ENCODE data around the gene ADAMTS17. TPM values are rescaled to one million over a fixed set of nuclear protein-coding genes. Genes with fewer than 3 reads are reported as not detected.
A peak's percentile ranks its signal among the peaks of the same experiment; 100 is the strongest.

The ADAMTS17 gene
- total and polyA plus RNA-seq, 8 donors, result 0.31 to 14.3 (median 6.3) TPM

DNA sequence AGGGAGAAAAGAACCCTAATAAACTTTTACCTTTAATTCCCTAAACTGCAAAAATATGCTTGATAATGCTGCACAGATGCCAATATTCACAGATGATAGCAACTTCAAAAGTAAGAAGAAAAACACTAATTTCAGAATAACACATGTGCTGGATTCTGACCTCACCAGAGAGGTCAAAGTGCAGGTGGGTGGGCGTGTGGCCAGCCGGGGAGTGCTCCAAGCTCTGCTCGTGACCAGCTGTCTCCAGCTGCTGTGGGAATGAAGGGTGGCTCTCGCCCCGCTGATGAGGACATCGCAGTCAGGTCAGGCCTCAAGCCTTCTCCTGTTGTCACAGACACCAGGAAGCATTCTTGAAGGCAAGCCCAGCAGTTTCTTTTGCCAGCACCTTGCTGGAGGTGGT is 57.1 kb downstream of the ADAMTS17 start:
- 44 to 55% (median 49%) methylated on average over 6 of the region's 6 CpGs for WGBS, 5 donors
- TF ChIP-seq POLR2AphosphoS5 (IDR thresholded peaks at IDR 0.05) (peak; percentile 27 to 55 (median 37)), EP300 (IDR thresholded peaks at IDR 0.05) (no peak)
- Histone ChIP-seq H3K4me1 (no peaks in the 10 kb centered on the region), H3K27ac (no peak overlapping the region), H3K4me3 (no peak overlapping the region), H3K9me3 (peaks cover 0 to 5% (median 0%) of the 10 kb centered on the region in 4 donors), H3K27me3 (no peaks in the 10 kb centered on the region), H3K36me3 (no peaks in the 10 kb centered on the region)
- DNase-seq, result peak; percentile 36 to 65
- intact Hi-C loops (cut with DNase I; ENCODE audit: low total_unique reads), result no loop called here

DNA sequence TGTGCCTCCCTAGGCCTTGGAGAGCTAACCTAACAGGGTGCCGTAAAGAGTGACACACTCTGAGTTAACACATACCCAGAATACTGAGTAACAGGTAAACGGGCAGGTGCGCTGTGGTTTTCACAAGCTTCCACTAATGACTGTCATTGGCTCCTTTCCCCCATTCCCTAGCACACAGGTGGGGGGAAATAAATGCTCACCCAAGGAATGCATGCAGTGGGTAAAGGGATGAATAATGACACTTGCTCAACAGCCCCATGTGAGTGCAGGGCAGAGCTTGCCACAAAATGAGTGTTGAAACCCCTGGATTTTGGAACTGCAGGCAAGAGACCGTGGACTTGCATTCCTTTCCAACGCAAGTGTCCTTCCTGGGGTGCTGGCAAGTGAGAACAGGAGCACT is 57.6 kb downstream of the ADAMTS17 start:
- Histone ChIP-seq H3K36me3 (no peaks in the 10 kb centered on the region), H3K27me3 (no peaks in the 10 kb centered on the region), H3K27ac (no peak overlapping the region), H3K4me1 (no peaks in the 10 kb centered on the region), H3K9me3 (peaks cover 0 to 5% (median 0%) of the 10 kb centered on the region in 4 donors), H3K4me3 (no peak overlapping the region)
- no peak for DNase-seq
- TF ChIP-seq POLR2A (IDR thresholded peaks at IDR 0.05) (no peak), EP300 (IDR thresholded peaks at IDR 0.05) (no peak), POLR2AphosphoS5 (IDR thresholded peaks at IDR 0.05) (no peak)
- TF ChIP-seq, protein P1, sequence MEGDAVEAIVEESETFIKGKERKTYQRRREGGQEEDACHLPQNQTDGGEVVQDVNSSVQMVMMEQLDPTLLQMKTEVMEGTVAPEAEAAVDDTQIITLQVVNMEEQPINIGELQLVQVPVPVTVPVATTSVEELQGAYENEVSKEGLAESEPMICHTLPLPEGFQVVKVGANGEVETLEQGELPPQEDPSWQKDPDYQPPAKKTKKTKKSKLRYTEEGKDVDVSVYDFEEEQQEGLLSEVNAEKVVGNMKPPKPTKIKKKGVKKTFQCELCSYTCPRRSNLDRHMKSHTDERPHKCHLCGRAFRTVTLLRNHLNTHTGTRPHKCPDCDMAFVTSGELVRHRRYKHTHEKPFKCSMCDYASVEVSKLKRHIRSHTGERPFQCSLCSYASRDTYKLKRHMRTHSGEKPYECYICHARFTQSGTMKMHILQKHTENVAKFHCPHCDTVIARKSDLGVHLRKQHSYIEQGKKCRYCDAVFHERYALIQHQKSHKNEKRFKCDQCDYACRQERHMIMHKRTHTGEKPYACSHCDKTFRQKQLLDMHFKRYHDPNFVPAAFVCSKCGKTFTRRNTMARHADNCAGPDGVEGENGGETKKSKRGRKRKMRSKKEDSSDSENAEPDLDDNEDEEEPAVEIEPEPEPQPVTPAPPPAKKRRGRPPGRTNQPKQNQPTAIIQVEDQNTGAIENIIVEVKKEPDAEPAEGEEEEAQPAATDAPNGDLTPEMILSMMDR (IDR thresholded peaks at IDR 0.05), result no peak
- intact Hi-C loops (cut with DNase I; ENCODE audit: low total_unique reads), result no loop called here
- 83 to 90% (median 86%) methylated on average over 5 of the region's 5 CpGs for WGBS, 5 donors

DNA sequence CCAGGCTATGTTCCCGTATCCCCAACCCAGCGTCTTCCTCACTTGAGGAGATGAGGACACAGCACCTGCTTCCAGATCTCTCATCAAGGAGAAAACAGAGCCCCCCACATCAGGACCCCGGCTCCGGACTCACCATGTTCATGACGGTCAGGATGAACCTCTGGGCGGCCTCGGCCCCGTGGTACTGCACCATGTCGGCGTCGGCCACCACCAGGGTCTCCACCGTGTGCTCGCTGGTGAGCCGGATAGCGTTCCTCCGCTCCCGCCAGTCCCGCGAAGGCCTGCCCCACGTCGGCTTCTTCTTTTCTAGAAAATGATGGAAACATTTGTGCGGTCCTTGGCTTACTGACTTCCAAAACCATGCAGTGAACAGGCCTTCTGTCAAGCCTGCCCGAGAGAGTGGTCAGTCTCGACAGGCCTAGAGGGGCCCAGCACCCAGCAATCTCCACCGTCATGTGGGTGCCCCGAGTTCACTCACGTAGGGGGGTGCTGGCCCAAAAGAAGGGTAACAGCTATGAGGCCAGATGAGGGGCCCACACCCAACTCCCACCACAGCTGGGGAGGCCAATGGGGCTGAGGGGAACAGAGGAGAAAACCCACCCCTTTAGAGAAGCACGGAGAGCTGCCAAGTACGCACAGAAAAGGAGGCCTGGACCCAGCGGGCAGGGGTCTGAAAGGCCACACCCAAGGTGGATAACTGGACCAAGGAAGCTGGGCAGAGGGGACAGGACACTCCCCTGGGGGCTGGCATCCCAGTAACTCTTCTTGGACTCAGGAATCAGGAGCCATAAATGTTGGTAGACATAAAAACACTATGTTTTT is 60.5 kb downstream of the ADAMTS17 start:
- Histone ChIP-seq H3K27me3 (no peaks in the 10 kb centered on the region), H3K4me3 (no peak overlapping the region), H3K27ac (no peak overlapping the region), H3K9me3 (no peaks in the 10 kb centered on the region), H3K4me1 (no peaks in the 10 kb centered on the region), H3K36me3 (no peaks in the 10 kb centered on the region)
- TF ChIP-seq, protein P1 (IDR thresholded peaks at IDR 0.05), result no peak
- TF ChIP-seq EP300 (IDR thresholded peaks at IDR 0.05), result no peak
- no peak for TF ChIP-seq POLR2AphosphoS5 (IDR thresholded peaks at IDR 0.05)
- no peak for TF ChIP-seq POLR2A (IDR thresholded peaks at IDR 0.05)
- DNase-seq, result no peak
- 87 to 96% (median 91%) methylated on average over 29 to 30 of the region's 30 CpGs for WGBS, 5 donors
- intact Hi-C loops (cut with DNase I; ENCODE audit: low total_unique reads), result no loop called here

DNA sequence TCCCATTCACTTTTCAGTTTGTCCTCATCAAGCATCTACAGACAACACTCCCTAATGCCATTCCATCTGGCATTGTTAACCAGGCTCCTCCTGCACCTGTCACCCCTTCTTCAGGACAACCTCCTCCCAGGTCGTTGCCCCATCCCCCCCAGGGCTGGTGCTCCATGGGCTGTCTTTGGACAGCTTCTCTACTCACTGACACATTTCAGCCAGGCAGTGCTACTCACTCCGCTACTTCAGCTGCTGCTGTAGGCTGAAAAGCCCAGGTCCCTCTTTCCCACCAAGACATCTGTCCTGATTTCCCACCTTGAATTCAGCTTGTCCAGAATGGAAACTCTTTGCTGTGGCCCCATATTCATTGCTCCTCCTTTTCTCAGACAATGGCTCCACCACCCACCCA is 61.9 kb downstream of the ADAMTS17 start:
- intact Hi-C loops (cut with DNase I; ENCODE audit: low total_unique reads), result no loop called here
- TF ChIP-seq POLR2AphosphoS5 (IDR thresholded peaks at IDR 0.05) (no peak), POLR2A (IDR thresholded peaks at IDR 0.05) (no peak), EP300 (IDR thresholded peaks at IDR 0.05) (no peak)
- TF ChIP-seq, protein P1 (IDR thresholded peaks at IDR 0.05), result no peak
- Histone ChIP-seq H3K4me1 (no peaks in the 10 kb centered on the region), H3K27me3 (no peaks in the 10 kb centered on the region), H3K27ac (no peak overlapping the region), H3K4me3 (no peak overlapping the region), H3K36me3 (no peaks in the 10 kb centered on the region), H3K9me3 (no peaks in the 10 kb centered on the region)
- no peak for DNase-seq
- 58 to 79% (median 66%) methylated on average over 2 of the region's 2 CpGs for WGBS, 5 donors

DNA sequence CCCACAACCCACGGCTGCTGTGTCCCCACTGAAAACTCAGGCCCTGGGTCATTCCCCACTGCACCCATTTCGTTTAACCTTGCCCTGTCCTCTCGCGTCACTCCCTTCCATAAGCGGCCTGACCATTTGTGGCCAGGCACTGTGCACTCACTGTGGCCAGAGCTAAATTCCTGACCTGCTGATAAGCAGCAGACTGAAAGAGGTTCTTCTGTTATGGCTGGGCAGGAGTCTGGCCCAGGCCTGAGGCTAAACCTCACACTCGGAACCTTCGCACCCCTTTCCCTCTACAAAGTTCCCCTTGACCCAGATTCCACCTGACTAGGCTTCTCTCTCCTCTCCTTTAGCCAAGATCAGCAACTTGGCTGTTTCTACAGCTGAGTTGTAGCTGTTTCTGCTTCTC is 62.3 kb downstream of the ADAMTS17 start:
- 84 to 97% (median 93%) methylated on average over 7 of the region's 7 CpGs for WGBS, 5 donors
- Histone ChIP-seq H3K4me3 (no peak overlapping the region), H3K4me1 (no peaks in the 10 kb centered on the region), H3K27ac (no peak overlapping the region), H3K36me3 (no peaks in the 10 kb centered on the region), H3K9me3 (no peaks in the 10 kb centered on the region), H3K27me3 (no peaks in the 10 kb centered on the region)
- intact Hi-C loops (cut with DNase I; ENCODE audit: low total_unique reads), result no loop called here
- DNase-seq, result no peak
- TF ChIP-seq POLR2AphosphoS5 (IDR thresholded peaks at IDR 0.05), result no peak
